Muscle layer of colon (tissue), 2 donors: ENCODE data around the gene WDR43.
"Not testable (repeated sequence)": the region's sequence is repeated elsewhere in the genome, so short reads cannot be mapped to it uniquely, and the experiment has no call there.

ENCODE experiments used
- H3K27ac ChIP-seq: one replicate; pipeline ENCODE4 v1.7.0; 2013; ENCODE audit warnings: low read depth, mild to moderate bottlenecking, low read length, moderate library complexity
- H3K27me3 ChIP-seq, 2 donors: one replicate each; pipeline ENCODE4 v1.7.0; 2013; ENCODE audit warnings: low read length in 2 of 2, mild to moderate bottlenecking in 2 of 2; ENCODE audit not compliant: insufficient read depth in 2 of 2, control insufficient read depth in 1 of 2
- H3K36me3 ChIP-seq: one replicate; pipeline ENCODE4 v1.7.0; 2013; ENCODE audit warnings: mild to moderate bottlenecking, low read length; ENCODE audit not compliant: insufficient read depth
- H3K4me1 ChIP-seq: one replicate; pipeline ENCODE4 v1.7.0; 2013; ENCODE audit warnings: mild to moderate bottlenecking, low read length; ENCODE audit not compliant: insufficient read depth
- H3K4me3 ChIP-seq, 2 donors: one replicate each; pipeline ENCODE4 v1.7.0; 2013; ENCODE audit warnings: low read length in 2 of 2, low read depth in 1 of 2, mild to moderate bottlenecking in 1 of 2, moderate library complexity in 1 of 2
- H3K9ac ChIP-seq: one replicate; pipeline ENCODE4 v1.7.0; 2013; ENCODE audit warnings: low read length
- H3K9me3 ChIP-seq: one replicate; pipeline ENCODE4 v1.7.0; 2013; ENCODE audit warnings: mild to moderate bottlenecking, low read length
- donor health status: abdominal sarcoma.
- donor health status: Adenocarcinoma of cecum.

WDR43 gene

GRCh38 chr2:28974252-28974651 is 79.8 kb downstream of the WDR43 start:
- H3K4me3 ChIP-seq = no peak overlapping the region
- H3K4me1 ChIP-seq = no peaks in the 10 kb centered on the region
- no peaks in the 10 kb centered on the region for H3K9me3 ChIP-seq
- H3K27ac ChIP-seq = no peak overlapping the region
- no peaks in the 10 kb centered on the region for H3K27me3 ChIP-seq
- H3K9ac ChIP-seq = no peak overlapping the region
- no peaks in the 10 kb centered on the region for H3K36me3 ChIP-seq

GRCh38 chr2:28975671-28976070 is 81.2 kb downstream of the WDR43 start:
- no peaks in the 10 kb centered on the region for H3K36me3 ChIP-seq
- H3K4me1 ChIP-seq = peaks cover 11% of the 10 kb centered on the region
- no peak overlapping the region for H3K9ac ChIP-seq
- no peak overlapping the region for H3K27ac ChIP-seq
- H3K9me3 ChIP-seq = no peaks in the 10 kb centered on the region
- H3K4me3 ChIP-seq = no peak overlapping the region
- no peaks in the 10 kb centered on the region for H3K27me3 ChIP-seq

GRCh38 chr2:28976584-28976983 is 82.1 kb downstream of the WDR43 start:
- H3K4me1 ChIP-seq = peaks cover 20% of the 10 kb centered on the region
- H3K9me3 ChIP-seq = no peaks in the 10 kb centered on the region
- no peak overlapping the region for H3K9ac ChIP-seq
- H3K27ac ChIP-seq = no peak overlapping the region
- H3K27me3 ChIP-seq = no peaks in the 10 kb centered on the region
- H3K4me3 ChIP-seq = no peak overlapping the region
- no peaks in the 10 kb centered on the region for H3K36me3 ChIP-seq

GRCh38 chr2:28977176-28977875 is 82.9 kb downstream of the WDR43 start:
- Histone ChIP-seq H3K4me3 (no peak overlapping the region), H3K27me3 (no peaks in the 10 kb centered on the region), H3K9me3 (no peaks in the 10 kb centered on the region), H3K36me3 (no peaks in the 10 kb centered on the region), H3K27ac (no peak overlapping the region), H3K4me1 (peaks cover 28% of the 10 kb centered on the region), H3K9ac (no peak overlapping the region)

DNA sequence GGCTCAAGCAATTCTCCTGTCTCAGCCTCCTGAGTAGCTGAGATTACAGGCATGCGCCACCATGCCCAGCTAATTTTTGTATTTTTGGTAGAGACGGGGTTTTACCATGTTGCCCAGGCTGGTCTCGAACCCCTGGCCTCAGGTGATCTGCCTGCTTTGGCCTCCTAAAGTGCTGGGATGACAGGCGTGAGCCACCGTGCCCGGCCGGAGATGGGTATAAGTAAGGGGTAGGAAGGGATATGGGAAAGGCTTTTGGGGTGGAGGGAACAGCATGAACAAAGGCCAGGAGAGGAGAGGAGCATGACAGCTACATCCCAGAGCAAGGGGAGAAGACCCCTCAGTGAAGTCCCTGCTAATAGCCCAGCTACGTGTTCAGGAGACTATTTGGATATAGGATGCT is 83.5 kb downstream of the WDR43 start:
- H3K4me1 ChIP-seq = peaks cover 32% of the 10 kb centered on the region
- H3K27ac ChIP-seq, H3K36me3 ChIP-seq, H3K9me3 ChIP-seq, H3K9ac ChIP-seq, H3K27me3 ChIP-seq, H3K4me3 ChIP-seq: not testable (repeated sequence)

GRCh38 chr2:28978606-28979005 is 84.1 kb downstream of the WDR43 start:
- H3K4me3 ChIP-seq = no peak overlapping the region
- H3K9ac ChIP-seq = no peak overlapping the region
- H3K36me3 ChIP-seq = no peaks in the 10 kb centered on the region
- H3K27me3 ChIP-seq = no peaks in the 10 kb centered on the region
- peaks cover 36% of the 10 kb centered on the region for H3K4me1 ChIP-seq
- H3K27ac ChIP-seq = no peak overlapping the region
- H3K9me3 ChIP-seq = no peaks in the 10 kb centered on the region

GRCh38 chr2:28979041-28979440 is 84.6 kb downstream of the WDR43 start:
- no peaks in the 10 kb centered on the region for H3K27me3 ChIP-seq
- no peaks in the 10 kb centered on the region for H3K9me3 ChIP-seq
- H3K27ac ChIP-seq = no peak overlapping the region
- no peak overlapping the region for H3K4me3 ChIP-seq
- no peaks in the 10 kb centered on the region for H3K36me3 ChIP-seq
- no peak overlapping the region for H3K9ac ChIP-seq
- peaks cover 40% of the 10 kb centered on the region for H3K4me1 ChIP-seq

DNA sequence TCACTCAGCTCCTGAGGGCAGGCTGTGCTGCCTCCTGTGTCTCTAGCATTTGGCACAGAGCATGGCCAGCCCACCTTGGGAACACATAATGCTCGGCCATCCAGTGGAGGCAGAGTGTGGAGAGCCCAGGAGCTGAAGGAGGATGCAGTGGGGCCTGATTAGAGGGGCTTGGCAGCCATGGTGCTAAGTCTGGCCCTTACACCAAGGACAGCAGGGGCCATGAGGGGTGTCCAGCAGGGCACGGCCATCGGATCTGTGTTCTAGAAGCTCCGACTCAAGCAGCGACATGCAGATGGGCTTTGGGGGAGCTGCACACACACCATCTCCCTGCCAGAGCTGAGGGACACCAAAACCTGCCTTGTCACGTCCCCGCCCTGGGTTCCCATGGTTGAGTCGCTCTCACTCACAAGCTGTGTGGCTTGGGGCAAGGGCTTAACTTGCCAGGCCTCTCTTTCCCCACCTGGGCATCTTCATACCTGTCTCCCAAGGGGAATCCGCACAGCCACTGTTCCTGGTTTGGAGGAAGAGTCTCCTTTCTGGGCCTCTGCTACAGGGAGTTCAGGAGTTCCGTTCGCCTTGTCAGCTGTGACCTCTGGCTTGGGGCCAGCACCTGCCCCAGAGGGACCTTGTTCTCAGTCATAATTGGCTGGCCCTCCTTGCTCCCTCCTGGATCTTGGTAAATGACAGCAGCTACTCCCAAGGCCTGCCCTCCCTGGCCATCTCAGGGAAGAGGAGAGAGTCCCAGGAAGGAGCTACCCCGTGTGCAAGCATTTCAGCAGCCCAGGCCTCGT is 85.3 kb downstream of the WDR43 start:
- Histone ChIP-seq H3K9me3 (no peaks in the 10 kb centered on the region), H3K9ac (no peak overlapping the region), H3K27ac (no peak overlapping the region), H3K27me3 (no peaks in the 10 kb centered on the region), H3K36me3 (no peaks in the 10 kb centered on the region), H3K4me3 (no peak overlapping the region), H3K4me1 (peaks cover 48% of the 10 kb centered on the region)

GRCh38 chr2:28980368-28981015 is 86.0 kb downstream of the WDR43 start:
- no peak overlapping the region for H3K9ac ChIP-seq
- H3K27ac ChIP-seq = peak overlapping the region; percentile 85
- H3K27me3 ChIP-seq = no peaks in the 10 kb centered on the region
- H3K36me3 ChIP-seq = no peaks in the 10 kb centered on the region
- H3K4me1 ChIP-seq = peaks cover 51% of the 10 kb centered on the region
- no peaks in the 10 kb centered on the region for H3K9me3 ChIP-seq
- peak overlapping the region in 1 of 2 donors; percentile 10 for H3K4me3 ChIP-seq

DNA sequence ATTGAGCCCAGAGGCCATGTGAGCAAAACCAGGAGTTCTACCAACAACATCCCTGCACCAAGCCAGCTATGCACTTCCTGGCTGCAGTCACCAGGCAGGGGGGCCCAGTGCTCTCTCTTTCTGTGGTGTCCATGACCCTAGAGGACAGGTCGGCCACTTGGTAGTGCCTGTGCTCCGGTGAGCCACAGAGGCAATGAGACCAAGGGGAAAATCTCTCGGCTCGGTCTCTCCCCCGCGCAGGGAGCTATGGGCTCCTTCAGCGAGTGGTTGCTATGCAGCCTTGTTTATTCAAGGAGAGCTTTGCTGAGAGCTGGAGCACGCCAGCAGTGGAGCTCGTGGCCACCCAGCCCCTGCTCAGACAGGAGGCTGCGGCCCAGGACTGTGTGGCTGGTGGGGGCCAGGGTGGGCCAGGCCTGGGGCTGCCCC is 86.6 kb downstream of the WDR43 start, which contains the start of gene TOGARAM2:
Gene TOGARAM2, plus strand, starts transcription at position 283 of the 426 bp plus-strand sequence. CDS start 13,537 bp downstream, outside the sequence.
- Histone ChIP-seq H3K27ac (peak within 1 kb of the TSS; percentile 85), H3K9me3 (no peaks in the 10 kb centered on the region), H3K27me3 (no peaks in the 10 kb centered on the region), H3K4me1 (peaks cover 51% of the 10 kb centered on the region), H3K4me3 (peak within 1 kb of the TSS; percentile 10 to 12), H3K36me3 (no peaks in the 10 kb centered on the region), H3K9ac (peak within 1 kb of the TSS; percentile 16)

DNA sequence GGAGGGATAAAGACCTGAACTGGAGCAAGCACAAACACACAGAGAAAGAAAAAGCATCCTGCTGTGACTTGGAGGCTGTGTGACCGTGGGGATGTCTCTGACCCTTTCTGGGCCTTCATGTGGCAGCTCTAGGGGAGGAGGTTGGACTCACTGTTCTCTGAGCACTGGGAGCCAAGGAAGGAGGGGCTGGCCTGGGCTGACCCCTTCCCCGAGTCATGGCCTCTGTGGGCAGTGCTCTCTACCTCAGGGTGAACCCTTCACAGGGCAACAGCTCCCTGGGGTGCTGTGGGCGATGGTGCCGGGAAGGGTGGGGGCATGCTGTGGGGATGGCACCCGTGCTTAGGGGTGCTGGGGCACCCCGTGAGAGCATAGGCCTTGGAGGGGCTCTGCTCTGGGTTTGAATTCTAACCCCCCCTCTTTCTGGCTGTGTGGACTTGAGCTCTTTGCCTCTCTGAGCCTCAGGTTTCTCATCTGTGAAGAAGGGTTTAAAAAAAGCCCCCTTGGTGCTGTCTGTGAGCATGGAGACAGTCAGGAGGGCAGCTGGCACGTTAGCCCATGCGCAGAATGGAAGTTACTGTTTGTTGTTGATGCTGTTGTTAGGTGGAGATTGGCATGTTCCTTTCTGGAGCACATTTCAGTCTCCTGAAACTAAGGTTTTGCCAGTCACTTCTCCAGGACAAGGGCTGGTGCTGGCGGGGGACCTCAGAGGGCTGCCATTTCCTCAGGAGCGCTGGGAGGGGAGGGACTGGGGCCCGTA is 87.3 kb downstream of the WDR43 start:
- Histone ChIP-seq H3K9ac (peak overlapping the region; percentile 16), H3K27ac (peak overlapping the region; percentile 85), H3K27me3 (no peaks in the 10 kb centered on the region), H3K36me3 (no peaks in the 10 kb centered on the region), H3K4me1 (peaks cover 51% of the 10 kb centered on the region), H3K4me3 (peak overlapping the region in 1 of 2 donors; percentile 12), H3K9me3 (no peaks in the 10 kb centered on the region)
